ENCODE measurements around the gene ATP2A2.

DNA sequence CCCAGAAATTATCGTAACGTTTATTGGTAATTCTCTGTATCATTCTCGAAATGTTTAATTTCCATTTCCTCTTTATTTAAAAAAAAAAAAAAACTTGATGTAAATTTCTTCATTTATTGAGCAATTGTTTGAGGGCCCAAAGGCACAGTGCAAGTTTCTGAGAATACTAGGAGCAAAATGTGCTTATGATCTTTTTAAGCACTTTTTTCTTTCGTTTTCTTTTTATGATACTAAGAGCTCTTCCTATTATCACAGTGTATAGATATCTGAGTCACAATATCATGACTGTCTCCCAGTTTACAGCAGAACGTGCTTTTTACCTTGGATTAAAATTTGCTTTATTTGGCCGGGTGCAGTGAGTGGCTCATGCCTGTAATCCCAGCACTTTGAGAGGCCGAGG lies 5.6 kb downstream of the ATP2A2 start:
- no peak for TF ChIP-seq POLR2AphosphoS5 (IDR thresholded peaks at IDR 0.05)
- no peak for TF ChIP-seq POLR2A (IDR thresholded peaks at IDR 0.05)
- no peak for TF ChIP-seq CTCF (IDR thresholded peaks at IDR 0.05 in 8 of 11, conservative IDR thresholded peaks at IDR 0.05 in 3 of 11)
